ENCODE results near the gene MILR1.

Gene MILR1

DNA sequence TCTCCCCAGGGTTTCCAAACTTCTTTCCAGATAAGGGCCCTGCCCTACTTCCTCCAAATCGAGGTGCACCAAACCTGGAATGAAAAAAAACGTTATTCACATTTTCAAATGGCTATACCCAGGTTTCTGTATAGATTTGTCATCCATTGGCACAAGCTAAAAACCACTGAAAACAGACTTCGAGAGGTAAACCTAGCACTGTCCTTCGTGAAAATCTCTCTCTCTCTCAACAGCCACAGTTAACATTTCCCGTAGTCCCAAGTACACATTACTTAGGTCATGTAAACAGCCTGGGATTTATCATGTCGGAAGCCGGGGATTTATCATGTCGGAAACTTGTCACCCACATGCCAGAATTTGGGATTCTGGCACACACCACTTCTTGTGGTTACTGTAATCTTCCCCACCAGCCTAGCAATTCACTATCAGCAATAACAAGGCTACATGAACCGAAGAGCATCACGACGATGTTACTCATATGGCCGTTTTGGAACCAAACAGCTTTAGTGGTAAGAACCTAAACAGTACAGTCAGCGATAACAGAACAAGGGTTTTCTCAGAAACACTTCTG, 55.9 kb downstream of the MILR1 start:
- peak overlapping the region; percentile 97 for H3K4me3 ChIP-seq (ENCODE audit: low read depth, low read length)
- in situ Hi-C loops (cut with HindIII; ENCODE audit: low pct_ligation_motif_present, low sequenced_read_pairs) = no loop called here
- no peaks in the 10 kb centered on the region for H3K27me3 ChIP-seq (replicated peaks)
- DNase-seq = peak; percentile 43
- H3K27ac ChIP-seq = peak overlapping the region; percentile 100
- H3K36me3 ChIP-seq (replicated peaks) = peaks cover 64% of the 10 kb centered on the region
- TF ChIP-seq, protein P1, sequence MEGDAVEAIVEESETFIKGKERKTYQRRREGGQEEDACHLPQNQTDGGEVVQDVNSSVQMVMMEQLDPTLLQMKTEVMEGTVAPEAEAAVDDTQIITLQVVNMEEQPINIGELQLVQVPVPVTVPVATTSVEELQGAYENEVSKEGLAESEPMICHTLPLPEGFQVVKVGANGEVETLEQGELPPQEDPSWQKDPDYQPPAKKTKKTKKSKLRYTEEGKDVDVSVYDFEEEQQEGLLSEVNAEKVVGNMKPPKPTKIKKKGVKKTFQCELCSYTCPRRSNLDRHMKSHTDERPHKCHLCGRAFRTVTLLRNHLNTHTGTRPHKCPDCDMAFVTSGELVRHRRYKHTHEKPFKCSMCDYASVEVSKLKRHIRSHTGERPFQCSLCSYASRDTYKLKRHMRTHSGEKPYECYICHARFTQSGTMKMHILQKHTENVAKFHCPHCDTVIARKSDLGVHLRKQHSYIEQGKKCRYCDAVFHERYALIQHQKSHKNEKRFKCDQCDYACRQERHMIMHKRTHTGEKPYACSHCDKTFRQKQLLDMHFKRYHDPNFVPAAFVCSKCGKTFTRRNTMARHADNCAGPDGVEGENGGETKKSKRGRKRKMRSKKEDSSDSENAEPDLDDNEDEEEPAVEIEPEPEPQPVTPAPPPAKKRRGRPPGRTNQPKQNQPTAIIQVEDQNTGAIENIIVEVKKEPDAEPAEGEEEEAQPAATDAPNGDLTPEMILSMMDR (IDR thresholded peaks at IDR 0.05; ENCODE audit: low read depth, low read length, missing control alignments) = no peak

DNA sequence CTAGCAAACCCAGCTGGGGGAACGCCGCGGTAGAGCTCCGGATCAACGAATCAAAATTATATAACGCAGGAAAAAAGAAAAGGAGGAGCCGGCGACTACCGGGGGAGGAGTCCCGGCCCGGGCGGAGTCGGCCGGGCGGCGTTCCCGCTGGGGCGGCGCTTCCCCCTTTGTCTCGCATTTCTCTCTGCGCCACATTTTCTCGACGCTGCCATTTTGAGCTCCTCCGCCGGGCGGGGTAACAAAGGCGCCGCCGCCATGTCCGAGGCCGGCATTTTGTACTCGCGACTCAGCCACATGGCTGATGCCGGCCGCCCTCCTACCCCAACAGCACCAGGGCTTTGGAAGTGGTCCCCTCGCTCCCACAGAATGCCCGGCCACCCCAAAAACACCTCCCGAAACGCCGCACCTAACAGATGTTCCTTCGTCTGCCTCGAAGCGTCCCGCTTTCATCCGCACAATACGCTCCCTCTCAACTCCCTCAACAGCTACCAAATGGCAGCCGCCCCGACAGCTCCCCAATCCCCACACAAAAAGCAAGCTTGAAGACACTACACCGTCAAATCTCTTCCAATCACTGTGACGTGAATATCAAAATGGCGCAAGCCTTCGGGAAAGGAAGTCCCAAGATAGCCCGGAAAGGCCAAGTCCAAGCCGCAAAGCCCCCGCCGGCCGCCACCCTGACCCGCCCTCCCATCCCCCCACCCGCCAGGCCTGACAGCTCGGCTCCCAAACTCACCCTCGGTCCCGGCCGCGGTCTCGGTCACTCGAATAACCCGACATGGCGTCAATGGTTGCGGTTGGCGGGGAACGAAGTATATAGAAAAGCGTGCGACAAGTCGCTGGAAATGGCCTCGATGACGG, 56.7 kb downstream of the MILR1 start:
- TF ChIP-seq, protein P1 (IDR thresholded peaks at IDR 0.05; ENCODE audit: low read depth, low read length, missing control alignments) = no peak
- H3K36me3 ChIP-seq (replicated peaks) = peaks cover 64% of the 10 kb centered on the region
- in situ Hi-C loops (cut with HindIII; ENCODE audit: low pct_ligation_motif_present, low sequenced_read_pairs) = no loop called here

DNA sequence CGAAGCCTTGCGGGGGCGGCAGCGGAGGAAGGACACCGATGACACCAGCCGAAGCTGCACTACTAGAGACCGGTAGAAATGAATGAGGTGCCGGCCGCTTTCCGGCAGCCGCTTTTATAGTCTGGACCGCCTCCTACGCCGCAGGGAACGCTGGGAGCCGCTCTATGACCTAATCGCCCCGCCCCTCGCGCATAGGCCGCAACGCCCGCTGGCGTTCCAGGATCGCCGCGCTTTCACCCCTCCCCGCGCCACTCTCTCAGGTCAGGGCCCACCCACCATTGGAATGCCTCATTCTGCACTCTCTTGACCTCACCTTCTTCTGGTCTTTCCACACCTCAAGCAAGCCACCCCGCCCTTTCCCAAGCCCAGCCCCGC, 57.3 kb downstream of the MILR1 start, which contains the start of gene DDX5:
DDX5 (minus strand) TSS at position 89 of the 375 bp plus-strand sequence. CDS start 170 bp downstream, outside the sequence.
- in situ Hi-C loops (cut with HindIII; ENCODE audit: low pct_ligation_motif_present, low sequenced_read_pairs) = no loop called here
- TF ChIP-seq, protein P1 (IDR thresholded peaks at IDR 0.05; ENCODE audit: low read depth, low read length, missing control alignments) = no peak
- Histone ChIP-seq H3K27ac (peak within 1 kb of the TSS; percentile 100), H3K4me3 (ENCODE audit: low read depth, low read length) (peak within 1 kb of the TSS; percentile 97), H3K27me3 (replicated peaks) (no peaks in the 10 kb centered on the region), H3K36me3 (replicated peaks) (peaks cover 62% of the 10 kb centered on the region)
- DNase-seq = peak; percentile 96

More for the DNA sequence above, 56.7 kb downstream of the MILR1 start:
- no peaks in the 10 kb centered on the region for H3K27me3 ChIP-seq (replicated peaks)
- peak; percentile 69 for DNase-seq
- H3K27ac ChIP-seq = peak overlapping the region; percentile 100
- peak overlapping the region; percentile 97 for H3K4me3 ChIP-seq (ENCODE audit: low read depth, low read length)

DNA sequence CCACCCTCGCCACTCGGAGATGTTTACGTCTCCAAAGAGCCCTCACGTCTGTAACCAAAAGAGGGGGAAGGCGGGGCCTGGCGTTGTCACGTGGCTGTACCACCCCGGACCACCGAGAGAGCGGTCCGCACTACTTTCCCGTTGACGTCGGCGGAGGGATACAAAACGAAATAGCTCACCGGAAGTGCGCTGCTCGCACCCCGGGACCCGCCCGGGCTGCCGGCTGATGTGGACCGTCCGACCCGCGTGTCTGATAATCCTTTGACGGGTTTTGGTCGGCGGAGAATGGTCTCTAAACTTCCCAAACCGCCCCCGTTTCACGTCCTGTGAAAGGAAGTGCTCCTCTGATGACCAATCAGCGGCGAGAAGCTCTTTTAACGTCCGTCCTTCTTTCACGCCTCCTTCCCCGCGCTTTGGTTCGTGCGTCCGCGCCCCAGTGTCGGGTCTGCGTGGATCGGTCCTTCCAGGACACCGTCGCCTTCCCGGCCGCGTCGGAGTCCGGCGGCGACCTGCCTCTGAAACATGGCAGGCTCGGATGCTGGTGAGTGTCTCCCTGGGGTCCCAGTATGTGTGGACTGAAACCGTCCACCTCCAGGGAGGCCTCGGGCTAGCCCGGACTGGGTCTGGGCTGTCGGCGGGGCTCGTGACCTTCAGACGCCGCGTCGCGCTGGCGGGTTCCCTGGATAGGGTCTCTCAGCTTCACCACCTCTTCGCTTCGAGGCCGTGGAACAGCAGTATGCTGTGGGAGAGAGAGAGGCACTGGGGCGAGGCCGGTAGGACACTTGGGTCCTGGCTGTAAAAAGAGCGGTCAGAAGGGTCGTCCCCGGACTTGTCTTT, 57.9 kb downstream of the MILR1 start, which contains the start of gene CEP95:
CEP95 (plus strand) TSS at position 402 of the 837 bp plus-strand sequence; CDS start at position 523, 121 bp downstream.
- in situ Hi-C loops (cut with HindIII; ENCODE audit: low pct_ligation_motif_present, low sequenced_read_pairs) = no loop called here
- TF ChIP-seq, protein P1 (IDR thresholded peaks at IDR 0.05; ENCODE audit: low read depth, low read length, missing control alignments) = peak; percentile 1
- peak within 1 kb of the TSS; percentile 100 for H3K27ac ChIP-seq
- DNase-seq = peak; percentile 96
- peaks cover 62% of the 10 kb centered on the region for H3K36me3 ChIP-seq (replicated peaks)
- H3K4me3 ChIP-seq (ENCODE audit: low read depth, low read length) = peak within 1 kb of the TSS; percentile 97
- no peaks in the 10 kb centered on the region for H3K27me3 ChIP-seq (replicated peaks)

DNA sequence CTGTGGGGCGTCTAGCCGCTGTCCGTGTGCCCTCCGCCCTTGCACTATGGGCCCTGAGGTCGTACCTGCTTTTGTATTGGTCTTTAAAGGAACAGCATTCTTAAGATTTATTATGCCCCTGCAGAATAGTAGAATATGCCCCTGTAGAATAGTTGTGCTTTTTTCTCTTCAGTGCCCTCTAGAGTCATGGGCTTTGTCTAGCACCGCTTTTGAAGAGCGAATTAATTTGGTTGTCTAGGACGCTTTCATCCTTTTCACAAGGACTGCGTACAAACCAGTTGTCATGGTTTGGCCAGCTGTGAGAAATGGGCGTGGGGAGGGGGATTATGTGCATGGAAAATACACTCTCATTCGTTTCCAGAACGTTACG, 58.5 kb downstream of the MILR1 start:
- in situ Hi-C loops (cut with HindIII; ENCODE audit: low pct_ligation_motif_present, low sequenced_read_pairs) = no loop called here
- peak; percentile 57 for DNase-seq
- Histone ChIP-seq H3K27me3 (replicated peaks) (no peaks in the 10 kb centered on the region), H3K27ac (peak overlapping the region; percentile 100), H3K4me3 (ENCODE audit: low read depth, low read length) (peak overlapping the region; percentile 97), H3K36me3 (replicated peaks) (peaks cover 59% of the 10 kb centered on the region)
- TF ChIP-seq, protein P1 (IDR thresholded peaks at IDR 0.05; ENCODE audit: low read depth, low read length, missing control alignments) = peak; percentile 57
